ENCODE data around the gene SORBS1.
"Not testable (repeated sequence)": the region's sequence is repeated elsewhere in the genome, so short reads cannot be mapped to it uniquely, and the experiment has no call there.

Gene SORBS1

GRCh38 chr10:95350830-95351228 lies 210.3 kb downstream of the SORBS1 start:
- no peak for DNase-seq (ENCODE audit: low read depth in 2 of 2)

- DNase-seq (ENCODE audit: low read depth in 2 of 2): no peak
Measured at GRCh38 chr10:95350219-95350829, 210.8 kb downstream of the SORBS1 start.

DNA sequence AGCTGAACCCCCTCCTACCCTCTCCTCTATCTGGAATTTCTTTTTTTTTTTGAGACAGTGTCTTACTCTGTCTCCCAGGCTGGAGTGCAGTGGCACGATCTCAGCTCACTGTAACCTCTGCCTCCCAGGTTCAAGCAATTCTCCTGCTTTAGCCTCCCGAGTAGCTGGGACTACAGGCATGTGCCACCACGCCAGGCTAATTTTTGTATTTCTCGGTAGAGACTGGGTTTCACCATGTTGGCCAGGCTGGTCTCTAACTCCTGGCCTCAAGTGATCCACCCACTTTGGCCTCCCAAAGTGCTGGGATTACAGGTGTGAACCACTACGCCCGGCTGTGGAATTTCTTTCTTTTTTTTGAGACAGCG lies 213.8 kb downstream of the SORBS1 start:
- DNase-seq (ENCODE audit: low read depth in 2 of 2): not testable (repeated sequence)

DNA sequence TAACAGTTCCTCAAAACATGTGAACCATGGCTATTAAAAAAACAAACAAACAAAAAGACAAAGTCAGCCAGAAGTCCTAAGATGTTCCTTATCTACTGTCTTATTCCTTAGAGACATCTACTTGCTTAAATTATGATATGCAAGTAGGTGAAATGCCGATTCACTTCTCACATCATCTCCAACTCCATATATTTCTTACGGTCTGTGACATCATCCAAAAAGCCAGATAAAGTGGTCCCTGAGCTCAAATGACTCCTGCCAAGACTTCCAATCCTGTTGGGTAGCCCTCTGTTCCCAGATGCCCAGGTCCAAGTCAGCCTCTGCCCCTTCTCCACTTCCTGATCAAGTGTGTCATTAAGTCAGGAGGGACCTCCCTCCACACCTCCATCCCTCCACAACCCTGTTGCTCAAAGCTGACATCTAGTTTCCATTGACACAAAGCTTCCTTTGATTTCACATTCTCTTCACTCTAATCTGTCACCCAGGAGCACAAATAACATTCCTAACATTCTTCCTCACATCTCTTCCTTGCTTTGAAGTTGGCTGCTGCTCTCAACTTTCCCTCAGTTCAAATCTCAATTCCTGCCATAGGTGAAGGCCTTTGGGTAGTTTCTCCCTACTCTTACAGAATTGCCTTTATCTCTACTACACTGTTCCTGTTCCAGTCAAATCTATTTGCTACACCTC lies 214.3 kb downstream of the SORBS1 start:
- DNase-seq (ENCODE audit: low read depth in 2 of 2): no peak

DNA sequence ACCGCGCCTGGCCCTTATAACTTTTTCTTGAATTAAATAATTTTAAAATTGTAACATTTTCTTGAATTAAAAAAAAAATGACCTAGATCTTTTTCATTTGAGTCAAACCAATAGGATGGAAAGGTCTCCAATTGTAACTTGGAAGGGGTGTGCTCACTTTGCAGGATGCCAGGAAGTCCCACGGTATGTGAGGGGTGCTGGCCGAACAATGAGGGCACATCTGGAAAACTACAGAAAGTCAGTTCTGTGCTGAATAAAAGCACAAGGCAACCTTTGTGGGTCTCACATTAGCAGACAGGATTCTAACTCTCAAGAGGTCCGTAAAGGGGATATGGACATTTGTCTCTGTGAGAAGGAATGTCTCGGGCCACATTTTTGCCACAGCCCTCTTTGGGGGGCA lies 217.6 kb downstream of the SORBS1 start:
- no peak for DNase-seq (ENCODE audit: low read depth in 2 of 2)

DNA sequence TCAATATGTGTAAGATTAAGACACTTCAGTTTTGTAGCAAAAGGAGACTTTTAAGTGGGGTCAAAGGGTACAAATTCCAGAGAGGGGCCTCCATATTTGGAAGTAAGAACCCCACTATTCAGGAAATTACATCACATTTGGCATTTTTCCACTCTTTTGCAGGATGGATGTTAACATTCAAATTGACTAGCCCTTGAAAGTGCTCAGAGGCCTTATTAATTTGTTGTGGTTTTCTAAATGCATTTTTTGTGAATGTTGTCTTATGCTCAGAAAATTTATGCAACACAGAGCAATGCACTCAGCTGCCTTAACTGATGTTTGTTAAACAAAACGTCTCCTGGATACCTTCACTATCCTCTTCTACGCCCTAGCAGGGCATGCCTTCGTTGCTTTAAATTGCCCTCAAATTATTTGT lies 219.4 kb downstream of the SORBS1 start:
- DNase-seq (ENCODE audit: low read depth in 2 of 2): no peak

DNA sequence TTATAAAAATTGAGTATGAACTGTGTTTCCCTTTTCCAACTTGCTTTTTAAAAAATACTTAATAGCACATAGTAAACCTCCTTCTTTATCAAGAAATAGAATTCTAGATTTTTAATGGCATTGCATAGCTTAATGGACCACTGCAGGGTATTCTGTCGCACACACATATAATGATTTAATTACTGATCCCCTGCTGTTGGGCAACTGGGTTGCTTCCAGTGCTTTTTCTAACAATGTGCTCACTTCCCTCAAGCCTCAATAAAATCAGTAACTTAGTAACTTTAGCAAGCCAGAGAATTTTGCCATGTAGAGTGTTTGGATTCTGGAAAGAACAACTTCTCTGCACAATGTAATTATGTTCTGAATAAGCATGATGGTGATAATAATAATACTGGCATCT lies 221.3 kb downstream of the SORBS1 start:
- no peak for DNase-seq (ENCODE audit: low read depth in 2 of 2)

GRCh38 chr10:95337423-95338160 lies 223.6 kb downstream of the SORBS1 start:
- no peak for DNase-seq (ENCODE audit: low read depth in 2 of 2)

DNA sequence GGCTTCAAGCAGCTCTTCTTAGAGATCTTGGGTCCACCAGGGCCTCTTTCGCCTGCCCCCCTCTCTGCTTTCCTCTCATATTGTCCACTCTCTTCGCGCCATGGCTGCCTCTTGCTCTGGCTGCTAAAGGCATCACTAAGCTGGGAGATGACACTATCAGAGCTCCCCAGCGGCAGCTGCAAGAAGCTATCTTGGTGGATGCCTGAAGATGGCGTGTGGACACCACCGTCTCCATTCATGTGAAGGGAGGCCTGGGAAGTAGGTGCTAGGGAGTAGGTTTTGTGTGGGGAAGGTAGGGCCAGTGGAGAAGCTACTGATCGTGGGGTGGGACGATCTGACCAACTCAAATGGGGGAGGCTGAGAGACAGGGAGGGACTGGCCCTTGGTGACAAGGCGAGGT lies 224.5 kb downstream of the SORBS1 start:
- no peak for DNase-seq (ENCODE audit: low read depth in 2 of 2)

GRCh38 chr10:95335933-95336699 lies 225.1 kb downstream of the SORBS1 start:
- DNase-seq (ENCODE audit: low read depth in 2 of 2): no peak

- DNase-seq (ENCODE audit: low read depth in 2 of 2): no peak
Measured at GRCh38 chr10:95334805-95335144, 226.4 kb downstream of the SORBS1 start.

GRCh38 chr10:95333997-95334804 lies 227.0 kb downstream of the SORBS1 start:
- DNase-seq (ENCODE audit: low read depth in 2 of 2): no peak

DNA sequence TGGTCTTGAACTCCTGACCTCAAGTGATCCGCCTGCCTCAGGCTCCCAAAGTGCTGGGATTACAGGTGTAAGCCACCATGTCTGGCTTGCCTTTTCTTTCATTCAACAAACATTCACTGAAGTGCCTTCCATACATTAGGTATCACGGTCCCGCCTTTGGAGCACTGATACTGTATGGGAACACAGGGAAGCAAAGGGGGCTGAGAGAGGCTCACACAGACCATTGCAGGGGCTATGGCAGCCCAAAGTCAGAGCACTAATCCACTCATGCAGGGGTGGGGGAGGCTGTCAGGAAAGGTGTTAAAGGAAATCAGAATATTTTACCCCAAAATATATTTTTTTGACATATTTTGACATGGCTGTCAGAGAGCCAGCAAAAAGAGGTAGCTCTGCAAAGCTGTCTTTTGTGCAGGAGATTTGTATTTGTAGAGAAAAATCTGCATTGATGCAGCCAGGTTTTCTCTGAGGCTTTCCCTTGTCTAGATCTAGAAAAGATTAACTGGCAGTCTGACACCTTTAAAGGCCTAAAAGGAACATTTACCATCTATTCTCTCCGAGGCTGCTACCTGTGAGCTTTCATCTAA lies 228.4 kb downstream of the SORBS1 start:
- no peak for DNase-seq (ENCODE audit: low read depth in 2 of 2)

- no peak for DNase-seq (ENCODE audit: low read depth in 2 of 2)
Measured at GRCh38 chr10:95331596-95332130, 229.5 kb downstream of the SORBS1 start.

- DNase-seq (ENCODE audit: low read depth in 2 of 2): no peak
Measured at GRCh38 chr10:95330966-95331453, 230.2 kb downstream of the SORBS1 start.

- no peak for DNase-seq (ENCODE audit: low read depth in 2 of 2)
Measured at GRCh38 chr10:95329296-95329695, 231.9 kb downstream of the SORBS1 start.

- no peak for DNase-seq (ENCODE audit: low read depth in 2 of 2)
Measured at GRCh38 chr10:95328013-95328412, 233.2 kb downstream of the SORBS1 start.

GRCh38 chr10:95327367-95327766 lies 233.8 kb downstream of the SORBS1 start:
- no peak for DNase-seq (ENCODE audit: low read depth in 2 of 2)

- DNase-seq (ENCODE audit: low read depth in 2 of 2): no peak
Measured at GRCh38 chr10:95326396-95326795, 234.8 kb downstream of the SORBS1 start.

GRCh38 chr10:95325863-95326262 lies 235.3 kb downstream of the SORBS1 start:
- DNase-seq (ENCODE audit: low read depth in 2 of 2): no peak
